Endothelial cell (in vitro differentiated cells): ENCODE measurements around the gene AP2A2. TPM values are rescaled to one million over a fixed set of nuclear protein-coding genes. Genes with fewer than 3 reads are reported as not detected.

ENCODE experiments used
- DNase-seq: peaks from one replicate; pipeline ENCODE4 v3.0.0; 2021; ENCODE audit warnings: low spot score
- H3K27ac Mint-ChIP-seq: one replicate; pipeline ENCODE4 v1.8.0; 2021; ENCODE audit warnings: mixed read lengths, inconsistent platforms; ENCODE audit not compliant: unreplicated experiment
- H3K27me3 Mint-ChIP-seq: one replicate; pipeline ENCODE4 v1.8.0; 2021; ENCODE audit warnings: mild to moderate bottlenecking, moderate library complexity, mixed read lengths, inconsistent platforms; ENCODE audit not compliant: unreplicated experiment
- H3K36me3 Mint-ChIP-seq: one replicate; pipeline ENCODE4 v1.8.0; 2021; ENCODE audit warnings: mild to moderate bottlenecking, low read depth, mixed read lengths, inconsistent platforms; ENCODE audit not compliant: unreplicated experiment
- H3K4me1 Mint-ChIP-seq: one replicate; pipeline ENCODE4 v1.8.0; 2021; ENCODE audit warnings: mild to moderate bottlenecking, mixed read lengths, inconsistent platforms; ENCODE audit not compliant: unreplicated experiment
- H3K4me3 Mint-ChIP-seq: one replicate; pipeline ENCODE4 v1.8.0; 2021; ENCODE audit warnings: mild to moderate bottlenecking, mixed read lengths, inconsistent platforms; ENCODE audit not compliant: unreplicated experiment
- H3K9me3 Mint-ChIP-seq: one replicate; pipeline ENCODE4 v1.8.0; 2021; ENCODE audit warnings: mixed read lengths, inconsistent platforms; ENCODE audit not compliant: unreplicated experiment
- CTCF ChIP-seq: fragments of 200-600 bp; sonication (generic); IDR thresholded peaks from one replicate; pipeline ENCODE4 v1.5.0; 2021; ENCODE audit warnings: antibody characterized with exemption; ENCODE audit not compliant: unreplicated experiment
- total RNA-seq: library from RNA; stranded (reverse); fragmentation: NEBNext Ultra II Directional; extraction: Animal tissue kit (Norgen Biotek cat#: 25700); gene quantifications from one replicate; pipeline ENCODE4 v1.2.1, GENCODE V29; 2021; ENCODE audit not compliant: unreplicated experiment

Gene AP2A2
- total RNA-seq, 1 donor from 2014 or later, result 287 TPM

- peaks cover 17% of the 10 kb centered on the region for H3K4me1 Mint-ChIP-seq
- DNase-seq, result no peak
- TF ChIP-seq CTCF, result no peak
- H3K4me3 Mint-ChIP-seq, result no peak overlapping the region
- peak overlapping the region; percentile 67 for H3K27ac Mint-ChIP-seq
- H3K9me3 Mint-ChIP-seq, result no peaks in the 10 kb centered on the region
- peaks cover 9% of the 10 kb centered on the region for H3K27me3 Mint-ChIP-seq
- peaks cover 9% of the 10 kb centered on the region for H3K36me3 Mint-ChIP-seq
Measured at GRCh38 chr11:1047595-1048156, 122.0 kb downstream of the AP2A2 start.

GRCh38 chr11:1048375-1049070 is 122.9 kb downstream of the AP2A2 start:
- Mint-ChIP-seq H3K4me3 (no peak overlapping the region), H3K9me3 (no peaks in the 10 kb centered on the region), H3K27ac (peak overlapping the region; percentile 17), H3K4me1 (peaks cover 17% of the 10 kb centered on the region), H3K36me3 (peaks cover 9% of the 10 kb centered on the region), H3K27me3 (peaks cover 9% of the 10 kb centered on the region)
- no peak for TF ChIP-seq CTCF
- no peak for DNase-seq

- H3K4me1 Mint-ChIP-seq, result peaks cover 14% of the 10 kb centered on the region
- no peak for DNase-seq
- H3K27ac Mint-ChIP-seq, result no peak overlapping the region
- H3K9me3 Mint-ChIP-seq, result no peaks in the 10 kb centered on the region
- peaks cover 7% of the 10 kb centered on the region for H3K27me3 Mint-ChIP-seq
- H3K36me3 Mint-ChIP-seq, result peaks cover 6% of the 10 kb centered on the region
- H3K4me3 Mint-ChIP-seq, result no peak overlapping the region
- TF ChIP-seq CTCF, result no peak
Measured at GRCh38 chr11:1049071-1049405, 123.4 kb downstream of the AP2A2 start.

- peaks cover 14% of the 10 kb centered on the region for H3K4me1 Mint-ChIP-seq
- DNase-seq, result no peak
- no peak overlapping the region for H3K27ac Mint-ChIP-seq
- TF ChIP-seq CTCF, result no peak
- peaks cover 5% of the 10 kb centered on the region for H3K36me3 Mint-ChIP-seq
- no peak overlapping the region for H3K4me3 Mint-ChIP-seq
- H3K27me3 Mint-ChIP-seq, result peaks cover 6% of the 10 kb centered on the region
- no peaks in the 10 kb centered on the region for H3K9me3 Mint-ChIP-seq
Measured at GRCh38 chr11:1049431-1049891, 123.8 kb downstream of the AP2A2 start.

- Mint-ChIP-seq H3K9me3 (no peaks in the 10 kb centered on the region), H3K4me1 (peaks cover 14% of the 10 kb centered on the region), H3K27ac (no peak overlapping the region), H3K27me3 (peaks cover 2% of the 10 kb centered on the region), H3K4me3 (no peak overlapping the region), H3K36me3 (peaks cover 2% of the 10 kb centered on the region)
- no peak for TF ChIP-seq CTCF
- DNase-seq, result no peak
Measured at GRCh38 chr11:1049911-1050580, 124.4 kb downstream of the AP2A2 start.
